Left kidney (tissue), 2 donors: ENCODE results near the gene DEGS1. TPM values are rescaled to one million over a fixed set of nuclear protein-coding genes. Genes with fewer than 3 reads are reported as not detected.

Experiments
- DNase-seq: peaks from one replicate; pipeline ENCODE4 v3.0.0-alpha.2; 2013
- polyA plus RNA-seq: library from polyadenylated mRNA; unstranded; fragments of 120-200 nt; gene quantifications from one replicate; pipeline ENCODE4 v1.2.1, GENCODE V29; 2013; ENCODE audit not compliant: insufficient read length

Gene DEGS1
- polyA plus RNA-seq, 1 donor, result 53.0 TPM

GRCh38 chr1:224212618-224213061, 29.6 kb downstream of the DEGS1 start:
- no peak for DNase-seq

GRCh38 chr1:224213438-224214119, 30.5 kb downstream of the DEGS1 start:
- DNase-seq, result no peak

- DNase-seq, result no peak
Measured at GRCh38 chr1:224216382-224216781, 33.3 kb downstream of the DEGS1 start.

- no peak for DNase-seq
Measured at GRCh38 chr1:224217655-224218623, 34.9 kb downstream of the DEGS1 start.

GRCh38 chr1:224219011-224219611, 36.1 kb downstream of the DEGS1 start:
- DNase-seq, result no peak

- no peak for DNase-seq
Measured at GRCh38 chr1:224219612-224220059, 36.6 kb downstream of the DEGS1 start.

GRCh38 chr1:224223819-224224714, 41.0 kb downstream of the DEGS1 start:
- DNase-seq, result no peak

- DNase-seq, result no peak
Measured at GRCh38 chr1:224226849-224227502, 43.9 kb downstream of the DEGS1 start.

GRCh38 chr1:224234017-224234416, 51.0 kb downstream of the DEGS1 start:
- DNase-seq, result no peak

- DNase-seq, result no peak
Measured at GRCh38 chr1:224235813-224236493, 52.9 kb downstream of the DEGS1 start.

- DNase-seq, result no peak
Measured at GRCh38 chr1:224237119-224237881, 54.3 kb downstream of the DEGS1 start.

GRCh38 chr1:224238212-224238611, 55.2 kb downstream of the DEGS1 start:
- DNase-seq, result no peak

- no peak for DNase-seq
Measured at GRCh38 chr1:224238756-224239155, 55.7 kb downstream of the DEGS1 start.

Other genes with a start within 250 kb of the DEGS1 start
- gene FBXO28, start 69.1 kb upstream of the DEGS1 start, polyA plus RNA-seq, result 39.1 TPM
- 45.2 TPM for gene NVL, start 146.9 kb downstream of the DEGS1 start, polyA plus RNA-seq
- 53.1 TPM for gene CNIH4, start 173.6 kb downstream of the DEGS1 start, polyA plus RNA-seq